WERI-Rb-1 (cell line): ENCODE results near the gene RYK.

Source experiments
- DNase-seq: peaks from one replicate; pipeline ENCODE4 v3.0.0-alpha.2; 2020
- H3K27ac ChIP-seq: fragments of 250-450 bp; sonication (Bioruptor Pico); 2 replicates; pipeline ENCODE4 v1.5.1; 2020; ENCODE audit warnings: mild to moderate bottlenecking, moderate library complexity
- H3K27me3 ChIP-seq: fragments of 250-450 bp; sonication (Bioruptor Pico); 2 replicates; pipeline ENCODE4 v1.5.1; 2021; ENCODE audit warnings: mild to moderate bottlenecking, low read depth, moderate library complexity; ENCODE audit not compliant: insufficient read depth, severe bottlenecking
- H3K36me3 ChIP-seq: fragments of 250-450 bp; sonication (Bioruptor Pico); 2 replicates; pipeline ENCODE4 v1.5.1; 2020; ENCODE audit warnings: mild to moderate bottlenecking, moderate library complexity
- H3K4me3 ChIP-seq: 2 replicates; pipeline ENCODE4 v1.5.1; 2011; ENCODE audit warnings: low read depth, mild to moderate bottlenecking, control low read depth, low read length
- H3K9me3 ChIP-seq: fragments of 250-450 bp; sonication (Bioruptor Pico); 2 replicates; pipeline ENCODE4 v1.5.1; 2021; ENCODE audit warnings: mild to moderate bottlenecking, moderate library complexity; ENCODE audit not compliant: severe bottlenecking
- TF ChIP-seq, protein P1 (sequence below): IDR thresholded peaks from 2 replicates; pipeline ENCODE4 v1.5.1; 2011; ENCODE audit warnings: low read depth, mild to moderate bottlenecking, control low read depth, inconsistent platforms, low read length

The RYK gene

GRCh38 chr3:134222835-134223234 lies 27.8 kb downstream of the RYK start:
- TF ChIP-seq, protein P1, sequence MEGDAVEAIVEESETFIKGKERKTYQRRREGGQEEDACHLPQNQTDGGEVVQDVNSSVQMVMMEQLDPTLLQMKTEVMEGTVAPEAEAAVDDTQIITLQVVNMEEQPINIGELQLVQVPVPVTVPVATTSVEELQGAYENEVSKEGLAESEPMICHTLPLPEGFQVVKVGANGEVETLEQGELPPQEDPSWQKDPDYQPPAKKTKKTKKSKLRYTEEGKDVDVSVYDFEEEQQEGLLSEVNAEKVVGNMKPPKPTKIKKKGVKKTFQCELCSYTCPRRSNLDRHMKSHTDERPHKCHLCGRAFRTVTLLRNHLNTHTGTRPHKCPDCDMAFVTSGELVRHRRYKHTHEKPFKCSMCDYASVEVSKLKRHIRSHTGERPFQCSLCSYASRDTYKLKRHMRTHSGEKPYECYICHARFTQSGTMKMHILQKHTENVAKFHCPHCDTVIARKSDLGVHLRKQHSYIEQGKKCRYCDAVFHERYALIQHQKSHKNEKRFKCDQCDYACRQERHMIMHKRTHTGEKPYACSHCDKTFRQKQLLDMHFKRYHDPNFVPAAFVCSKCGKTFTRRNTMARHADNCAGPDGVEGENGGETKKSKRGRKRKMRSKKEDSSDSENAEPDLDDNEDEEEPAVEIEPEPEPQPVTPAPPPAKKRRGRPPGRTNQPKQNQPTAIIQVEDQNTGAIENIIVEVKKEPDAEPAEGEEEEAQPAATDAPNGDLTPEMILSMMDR = no peak
- Histone ChIP-seq H3K27me3 (no peaks in the 10 kb centered on the region), H3K4me3 (no peak overlapping the region), H3K9me3 (no peaks in the 10 kb centered on the region), H3K27ac (no peak overlapping the region), H3K36me3 (0 out of 2 replicates have a peak, but pooled peaks cover 4% of the 10 kb centered on the region)
- no peak for DNase-seq

DNA sequence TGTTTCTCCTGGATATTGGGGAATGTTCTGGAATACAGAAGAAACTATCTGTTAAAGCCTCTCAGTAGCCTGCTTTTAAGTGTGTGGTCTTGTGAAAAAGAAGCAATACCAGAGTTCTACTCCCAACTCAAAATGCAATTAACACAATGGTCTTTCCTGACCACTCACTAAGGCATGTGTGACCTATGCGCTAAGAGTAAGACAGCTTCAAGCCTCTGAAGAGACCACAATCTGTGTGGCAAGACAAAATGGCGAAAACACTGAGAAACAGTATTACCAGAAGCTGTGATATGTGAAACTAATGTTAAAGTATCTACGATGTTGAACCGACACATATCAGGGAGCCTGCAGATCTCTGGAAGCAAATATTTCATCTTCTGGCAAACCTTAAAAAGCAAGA lies 33.8 kb downstream of the RYK start:
- DNase-seq = no peak
- no peak overlapping the region for H3K4me3 ChIP-seq
- H3K27ac ChIP-seq = no peak overlapping the region
- TF ChIP-seq, protein P1 = no peak
- H3K36me3 ChIP-seq = 0 out of 2 replicates have a peak, but pooled peaks cover 3% of the 10 kb centered on the region
- H3K27me3 ChIP-seq = no peaks in the 10 kb centered on the region
- no peaks in the 10 kb centered on the region for H3K9me3 ChIP-seq

GRCh38 chr3:134216191-134216764 lies 34.4 kb downstream of the RYK start:
- Histone ChIP-seq H3K36me3 (no peaks in the 10 kb centered on the region), H3K27ac (no peak overlapping the region), H3K9me3 (no peaks in the 10 kb centered on the region), H3K4me3 (no peak overlapping the region), H3K27me3 (no peaks in the 10 kb centered on the region)
- no peak for DNase-seq
- TF ChIP-seq, protein P1 = no peak

- no peaks in the 10 kb centered on the region for H3K27me3 ChIP-seq
- TF ChIP-seq, protein P1 = no peak
- H3K36me3 ChIP-seq = peaks cover 9% of the 10 kb centered on the region
- H3K27ac ChIP-seq = no peak overlapping the region
- no peaks in the 10 kb centered on the region for H3K9me3 ChIP-seq
- no peak for DNase-seq
- no peak overlapping the region for H3K4me3 ChIP-seq
Measured at GRCh38 chr3:134214239-134214638, 36.4 kb downstream of the RYK start.

DNA sequence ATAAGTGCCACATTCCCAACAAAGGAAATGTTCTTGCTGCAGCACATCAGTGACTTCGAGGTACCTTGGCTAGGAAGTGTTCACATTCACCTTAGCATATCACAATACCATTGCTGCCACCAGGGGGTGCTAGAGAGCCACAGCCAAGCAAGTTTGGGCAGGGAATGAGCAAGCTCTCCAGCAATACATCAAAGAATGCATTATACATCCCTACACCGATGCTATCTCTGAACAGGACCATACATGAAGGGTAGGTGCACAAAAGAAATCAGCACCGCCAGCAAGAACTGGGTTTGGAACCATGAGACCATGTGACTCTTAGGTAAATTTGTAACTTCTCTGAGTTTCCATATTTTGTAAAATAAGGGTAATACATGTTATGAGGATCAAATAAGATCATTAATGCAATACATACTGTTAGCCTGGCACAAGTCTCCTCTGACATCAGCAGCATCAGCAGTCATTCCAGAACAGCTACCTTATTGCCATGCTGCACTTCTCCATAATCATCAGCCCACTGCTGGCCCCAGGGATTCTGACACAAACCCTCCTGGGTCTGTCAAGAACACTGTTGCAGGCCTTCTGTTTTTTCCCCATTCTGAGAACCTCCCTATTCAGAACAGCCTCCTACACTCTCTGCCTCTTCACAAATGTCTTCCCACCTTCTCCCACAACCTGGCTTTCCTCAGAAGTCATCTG lies 37.5 kb downstream of the RYK start:
- TF ChIP-seq, protein P1 = peak; percentile 96
- no peaks in the 10 kb centered on the region for H3K9me3 ChIP-seq
- no peak overlapping the region for H3K27ac ChIP-seq
- H3K27me3 ChIP-seq = no peaks in the 10 kb centered on the region
- H3K4me3 ChIP-seq = no peak overlapping the region
- peak; percentile 84 for DNase-seq
- H3K36me3 ChIP-seq = peaks cover 13% of the 10 kb centered on the region
